ENCODE measurements around the gene LIM2.
A peak's percentile ranks its signal among the peaks of the same experiment; 100 is the strongest.

The LIM2 gene

GRCh38 chr19:51367565-51368365, 20.0 kb downstream of the LIM2 start:
- no peak for TF ChIP-seq CTCF (IDR thresholded peaks at IDR 0.05; ENCODE audit: low read depth, low read length)
- peak; percentile 98 for DNase-seq (ENCODE audit: extremely low read depth, low read depth)

GRCh38 chr19:51367255-51367564, 20.6 kb downstream of the LIM2 start:
- TF ChIP-seq CTCF (IDR thresholded peaks at IDR 0.05; ENCODE audit: low read depth, low read length), result no peak
- no peak for DNase-seq (ENCODE audit: extremely low read depth, low read depth)

GRCh38 chr19:51366389-51367254, 21.2 kb downstream of the LIM2 start:
- DNase-seq (ENCODE audit: extremely low read depth, low read depth), result peak; percentile 96
- TF ChIP-seq CTCF (IDR thresholded peaks at IDR 0.05; ENCODE audit: low read depth, low read length), result no peak

- no peak for DNase-seq (ENCODE audit: extremely low read depth, low read depth)
- no peak for TF ChIP-seq CTCF (IDR thresholded peaks at IDR 0.05; ENCODE audit: low read depth, low read length)
Measured at GRCh38 chr19:51365965-51366388, 21.8 kb downstream of the LIM2 start, which contains the start of gene ETFB. Gene ETFB, minus strand, starts transcription at chr19:51366388. Its CDS starts 62 bp downstream, at chr19:51366326.

GRCh38 chr19:51365211-51365964, 22.4 kb downstream of the LIM2 start:
- no peak for DNase-seq (ENCODE audit: extremely low read depth, low read depth)
- TF ChIP-seq CTCF (IDR thresholded peaks at IDR 0.05; ENCODE audit: low read depth, low read length), result peak; percentile 7; the same call in 1 of the 2 replicates

- TF ChIP-seq CTCF (IDR thresholded peaks at IDR 0.05; ENCODE audit: low read depth, low read length), result no peak
- DNase-seq (ENCODE audit: extremely low read depth, low read depth), result no peak
Measured at GRCh38 chr19:51364200-51365106, 23.3 kb downstream of the LIM2 start.
